HG03103 (cell line): ENCODE data around the gene ATIC.
"Not testable (repeated sequence)": the region's sequence is repeated elsewhere in the genome, so short reads cannot be mapped to it uniquely, and the experiment has no call there.

Source experiments
- ATAC-seq: cut with Tn5 transposase; IDR thresholded peaks from one replicate; pipeline ENCODE4 v1.9.1; 2021; ENCODE audit warnings: low read depth; ENCODE audit not compliant: unreplicated experiment

ATIC gene

DNA sequence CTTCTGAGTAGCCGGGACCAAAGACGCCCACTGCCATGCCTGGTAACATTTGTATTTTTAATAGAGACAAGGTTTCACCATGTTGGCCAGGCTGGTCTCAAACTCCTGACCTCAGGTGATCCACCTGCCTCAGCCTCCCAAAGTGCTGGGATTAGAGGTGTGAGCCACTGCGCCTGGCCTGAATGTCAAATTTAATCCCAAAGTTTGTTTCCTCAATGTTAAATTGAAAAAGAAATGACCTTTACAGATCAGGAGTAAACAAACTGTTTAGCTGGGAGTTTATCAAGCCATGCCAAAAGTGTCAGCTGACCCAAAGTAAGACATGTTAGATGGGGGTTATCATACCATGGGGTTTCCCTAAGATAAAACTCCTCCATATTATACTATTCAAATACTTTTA is 48.2 kb downstream of the ATIC start:
- ATAC-seq = not testable (repeated sequence)

DNA sequence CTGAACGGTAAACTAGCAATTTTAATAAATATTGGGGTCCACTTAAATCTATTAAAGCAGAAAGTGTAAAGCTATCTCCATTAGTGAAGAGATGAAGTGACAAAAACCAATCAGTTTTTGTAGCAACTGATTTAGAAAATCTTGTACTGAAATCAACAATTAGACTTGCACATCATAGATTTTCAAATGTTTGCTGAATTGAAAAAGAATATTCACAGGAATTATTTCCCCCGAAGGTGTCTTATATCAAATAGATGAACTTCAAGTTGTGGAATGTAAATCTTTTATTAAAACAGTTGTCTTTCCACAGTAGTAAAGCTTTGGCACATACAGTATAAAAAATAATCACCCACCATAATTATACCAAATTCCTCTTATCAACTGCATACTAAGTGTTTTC is 48.7 kb downstream of the ATIC start:
- ATAC-seq = no peak

DNA sequence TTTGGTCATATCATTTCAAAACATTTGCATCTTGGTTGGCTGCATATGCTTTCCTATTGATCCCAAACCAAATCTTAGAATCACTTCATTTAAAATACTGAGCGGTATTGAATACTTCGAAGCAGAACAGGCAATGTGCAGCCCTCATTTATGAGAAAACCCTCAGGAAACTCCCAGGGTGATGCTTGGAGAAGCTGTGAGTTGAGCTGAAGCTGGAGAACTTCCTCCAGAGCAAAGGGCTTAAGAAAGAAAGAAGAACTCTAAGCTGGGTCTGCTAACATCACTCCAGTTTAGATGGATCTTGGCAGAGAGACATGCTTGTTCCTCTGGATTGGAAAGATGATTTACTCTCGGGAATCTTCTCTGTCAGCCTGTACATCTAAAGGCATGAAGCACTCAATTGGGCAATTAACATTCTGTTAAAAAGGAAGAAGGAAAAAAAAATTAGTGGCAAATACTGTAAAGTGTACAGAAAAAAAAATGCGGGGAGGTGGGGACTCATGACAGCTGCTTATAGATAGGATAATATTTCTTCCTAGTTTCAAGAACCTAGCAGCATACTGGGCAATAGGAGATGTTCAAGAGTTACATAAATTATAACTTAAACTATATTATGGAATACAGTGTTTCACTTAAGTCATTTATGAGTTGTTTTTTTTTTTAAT is 49.5 kb downstream of the ATIC start:
- no peak for ATAC-seq

DNA sequence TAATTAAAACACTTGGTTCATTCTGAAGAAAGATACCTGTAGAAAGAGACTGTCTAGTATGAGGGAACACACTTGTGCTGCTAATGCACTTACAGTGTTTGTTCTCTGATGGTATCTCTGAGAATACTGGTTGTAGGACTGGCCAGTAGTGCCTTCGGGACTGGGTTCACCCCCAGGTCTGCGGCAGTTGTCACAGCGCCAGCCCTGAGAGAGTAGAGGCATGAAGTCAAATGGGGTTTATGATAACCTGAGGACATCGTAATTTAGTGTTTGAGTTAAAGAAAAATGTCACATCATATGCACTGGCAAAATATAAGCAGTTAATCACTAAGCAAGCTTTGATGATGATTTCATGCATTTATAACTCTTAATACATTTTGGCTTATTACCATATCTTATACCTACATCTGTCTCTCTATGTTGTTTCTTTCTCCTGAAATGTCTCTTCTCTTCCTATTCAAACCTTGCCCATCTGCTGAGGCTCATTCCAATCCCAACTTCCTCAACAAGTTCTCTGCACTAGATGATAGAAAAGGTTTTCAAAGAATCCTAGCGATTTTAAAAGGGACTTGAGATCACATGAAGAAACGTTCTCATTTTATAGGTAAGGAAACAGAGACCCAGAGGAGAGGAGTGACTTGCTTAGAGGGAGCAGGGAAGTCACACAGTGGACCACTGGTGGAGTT is 50.2 kb downstream of the ATIC start:
- no peak for ATAC-seq

DNA sequence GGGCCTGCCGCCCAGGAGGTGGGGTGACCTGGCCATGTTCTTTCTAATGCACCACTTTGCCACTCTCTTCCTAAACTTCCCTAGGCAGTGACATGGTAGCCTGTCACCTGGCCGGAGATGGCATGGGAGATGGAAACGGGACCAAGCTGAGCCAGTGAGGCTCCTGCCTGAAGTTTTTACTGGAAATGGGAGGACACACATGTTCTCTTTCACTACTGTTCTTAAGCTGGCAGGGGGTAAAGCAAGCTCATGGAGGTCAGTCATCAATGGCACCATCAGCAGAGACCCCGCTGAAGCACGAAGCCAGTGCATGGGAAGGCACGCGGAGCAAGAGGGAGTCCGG is 50.7 kb downstream of the ATIC start:
- ATAC-seq = no peak

DNA sequence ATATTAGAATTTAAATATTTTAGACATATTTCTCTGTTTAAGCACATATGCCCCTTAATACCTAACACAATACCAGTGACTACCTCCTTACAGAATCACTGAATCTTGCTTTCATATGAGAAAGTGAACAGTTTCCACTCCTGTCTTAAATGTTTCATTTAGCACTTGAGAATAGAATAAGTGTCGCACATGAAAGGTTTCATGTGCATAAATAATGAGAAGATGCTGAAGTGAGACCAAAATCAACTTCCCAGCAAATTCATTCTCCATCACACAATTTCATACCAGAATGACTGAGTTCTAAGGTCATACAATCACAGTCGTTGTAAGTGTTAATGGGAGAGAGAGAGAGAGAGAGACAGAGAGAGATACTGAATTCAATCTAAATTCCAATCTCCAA is 51.2 kb downstream of the ATIC start:
- ATAC-seq = no peak

DNA sequence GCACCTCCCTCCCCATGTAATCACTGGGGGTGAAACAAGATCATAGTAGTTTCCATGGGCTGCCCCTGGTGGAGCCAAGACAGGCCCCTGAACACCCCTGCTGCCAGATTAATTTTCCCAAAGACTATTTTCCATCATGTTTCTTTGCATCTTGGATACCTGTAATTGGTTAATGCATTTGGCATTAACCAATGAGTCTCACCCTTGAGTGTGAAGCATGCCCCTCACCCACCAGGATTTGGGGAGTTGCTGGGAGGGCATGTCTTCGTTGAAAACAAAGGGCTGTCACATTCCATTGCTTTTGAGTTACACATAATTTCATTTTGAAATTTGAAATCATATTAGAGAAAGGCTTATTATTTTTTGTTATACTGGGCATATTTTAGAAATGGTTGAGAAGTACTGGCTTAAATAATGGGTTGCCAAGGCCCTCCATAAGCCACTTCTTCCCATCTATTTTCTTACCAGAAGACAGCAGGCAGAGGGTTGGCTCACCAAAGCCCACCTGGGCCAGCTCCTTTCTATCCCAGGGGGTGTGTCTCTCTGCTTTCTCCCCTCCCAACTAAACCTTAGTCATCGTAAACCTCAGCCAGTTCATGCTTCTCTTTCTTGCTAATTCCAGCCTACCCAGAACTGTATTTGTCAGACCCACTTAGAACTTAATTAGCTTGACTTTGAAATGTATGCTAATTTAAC is 51.8 kb downstream of the ATIC start:
- ATAC-seq = no peak

DNA sequence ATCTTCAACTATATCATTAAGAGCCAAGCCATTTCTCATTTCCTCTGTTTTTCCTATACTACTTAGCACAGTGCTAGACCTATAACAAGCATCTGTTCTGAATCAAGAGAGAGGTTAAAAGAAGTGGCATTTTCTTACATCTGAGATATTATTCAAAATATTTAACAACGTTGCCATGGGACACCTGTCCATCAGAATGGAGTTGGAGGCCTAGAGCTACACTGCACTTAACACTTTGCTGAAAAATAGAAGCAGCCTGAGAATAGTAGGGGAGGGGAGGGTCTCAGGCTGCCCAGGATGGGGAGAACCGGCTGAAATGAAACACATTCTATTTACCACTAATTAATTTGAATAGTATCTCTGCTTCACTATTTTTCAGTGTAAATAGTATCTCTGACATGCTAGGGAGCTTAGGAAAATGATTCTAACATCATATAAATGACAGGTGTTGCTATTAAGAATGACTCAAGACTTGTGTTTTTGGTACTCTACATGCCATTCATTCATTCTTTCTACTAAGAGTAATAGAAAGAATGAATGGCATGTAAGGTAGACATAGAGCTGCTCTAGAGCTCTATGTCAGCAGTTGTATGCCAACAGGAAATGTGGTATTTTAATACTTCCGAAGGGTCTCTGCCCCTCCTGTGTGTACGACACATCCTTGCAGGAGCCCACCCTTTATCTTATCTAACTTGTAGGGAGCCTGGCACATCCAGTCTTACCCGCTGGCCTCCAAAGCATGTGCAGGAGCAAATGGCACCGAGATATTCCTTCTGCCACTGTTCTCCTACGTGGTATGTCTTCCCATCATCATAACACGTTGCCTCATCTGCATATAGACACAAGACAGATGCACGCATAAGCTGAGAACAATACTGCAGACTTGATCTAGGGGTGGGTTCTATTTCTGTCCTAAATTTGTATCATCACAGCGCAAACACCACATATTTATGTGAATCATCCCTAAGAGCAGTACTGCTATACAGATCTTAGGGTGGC is 52.6 kb downstream of the ATIC start:
- no peak for ATAC-seq

DNA sequence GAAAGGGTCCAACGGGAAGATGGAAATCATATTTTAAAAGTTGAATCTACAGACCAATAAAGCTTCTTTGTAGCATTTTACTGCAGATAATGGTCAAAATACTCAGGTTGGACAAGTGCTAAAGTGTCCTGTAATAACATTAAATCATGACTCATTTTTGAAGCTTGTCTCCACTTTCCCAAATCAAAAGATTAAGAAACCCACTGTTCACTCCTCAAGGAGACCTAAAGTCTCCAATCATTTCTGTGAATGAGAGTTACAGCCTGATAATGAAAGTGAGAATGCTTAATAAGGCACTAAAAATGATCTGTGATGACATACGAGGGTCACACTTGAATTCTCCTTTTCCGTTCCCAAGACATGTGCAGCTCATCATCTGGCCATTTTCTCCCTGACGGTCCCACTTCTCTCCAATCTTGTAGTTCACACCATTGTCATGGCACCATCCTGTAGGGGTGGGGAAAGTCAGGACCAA is 53.4 kb downstream of the ATIC start:
- ATAC-seq = peak; percentile 54

DNA sequence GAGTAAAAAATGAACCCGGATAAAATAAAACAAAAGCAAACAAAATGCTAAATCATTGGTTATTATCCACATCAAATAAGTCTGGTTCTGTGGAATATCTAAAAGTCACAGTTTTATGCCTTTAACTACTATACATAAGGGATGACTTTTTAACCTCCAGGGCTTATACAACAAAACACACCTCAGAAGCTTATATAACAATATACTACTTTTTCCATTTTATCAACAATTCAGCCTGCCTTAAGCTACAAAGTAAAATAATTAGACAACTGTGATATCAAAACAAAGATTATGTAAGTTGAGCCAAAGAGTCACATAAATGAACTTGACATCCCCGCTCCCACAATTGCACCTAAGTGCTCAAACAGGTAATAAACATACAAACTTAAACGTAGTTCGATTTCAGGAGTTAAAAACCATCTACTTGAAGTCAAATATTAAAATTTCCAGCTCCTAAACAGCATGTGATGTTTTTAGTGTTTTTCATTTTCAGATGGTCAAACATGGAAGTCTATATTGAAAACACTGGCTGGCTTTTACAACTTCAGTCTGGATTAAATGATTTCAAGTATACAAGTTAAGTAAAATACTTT is 54.7 kb downstream of the ATIC start:
- no peak for ATAC-seq

DNA sequence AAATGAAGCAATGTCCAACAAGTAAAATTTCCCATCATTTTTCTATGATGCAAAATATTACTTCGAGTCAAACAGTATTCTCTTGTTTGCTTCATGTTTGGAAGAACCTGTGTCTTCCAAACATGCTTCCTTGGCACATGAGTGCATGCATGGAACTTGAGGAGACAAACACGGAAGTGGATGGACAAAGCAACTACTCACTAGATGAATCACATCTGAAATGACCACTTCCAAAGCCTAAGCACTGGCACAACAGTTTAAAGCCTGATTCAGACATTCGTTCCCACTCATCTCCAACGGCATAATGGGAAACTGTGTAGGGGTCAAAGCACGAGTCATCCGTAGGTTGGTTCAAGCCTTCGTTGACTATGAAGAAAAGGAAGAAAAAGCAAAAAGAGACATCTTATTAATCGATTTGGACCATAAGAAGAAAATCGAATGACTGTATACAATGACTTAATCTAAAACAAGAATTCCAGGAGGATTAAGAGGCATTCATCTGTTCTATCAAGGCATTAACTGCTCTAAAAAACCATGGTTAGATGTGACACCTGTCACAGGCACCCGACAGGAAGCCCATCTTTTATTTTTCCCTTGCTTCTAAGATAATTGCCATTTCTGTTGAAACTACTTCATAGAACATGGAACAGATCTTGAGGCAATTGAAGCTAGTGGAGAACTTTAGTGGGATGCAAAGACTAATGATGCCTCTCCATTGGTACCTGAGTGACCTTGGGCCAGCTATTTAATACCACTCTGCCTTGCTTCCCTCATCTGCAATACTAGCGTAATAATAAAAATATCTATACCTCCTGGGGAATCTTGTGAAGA is 56.0 kb downstream of the ATIC start:
- no peak for ATAC-seq

DNA sequence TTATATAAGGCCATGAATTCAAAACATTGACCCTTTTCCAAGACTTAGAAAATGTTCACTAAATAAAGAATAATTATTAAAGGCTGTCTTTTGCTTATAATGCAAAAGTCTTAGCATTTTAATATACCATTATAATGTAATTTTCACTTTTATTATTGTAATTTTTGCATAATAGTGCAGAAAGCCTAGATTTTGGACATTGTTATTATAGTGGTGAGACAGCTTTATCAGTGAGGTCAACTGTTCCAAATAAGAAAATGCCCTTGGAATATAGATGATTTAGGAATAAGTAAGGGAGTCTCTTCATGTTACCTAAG is 56.6 kb downstream of the ATIC start:
- ATAC-seq = no peak

DNA sequence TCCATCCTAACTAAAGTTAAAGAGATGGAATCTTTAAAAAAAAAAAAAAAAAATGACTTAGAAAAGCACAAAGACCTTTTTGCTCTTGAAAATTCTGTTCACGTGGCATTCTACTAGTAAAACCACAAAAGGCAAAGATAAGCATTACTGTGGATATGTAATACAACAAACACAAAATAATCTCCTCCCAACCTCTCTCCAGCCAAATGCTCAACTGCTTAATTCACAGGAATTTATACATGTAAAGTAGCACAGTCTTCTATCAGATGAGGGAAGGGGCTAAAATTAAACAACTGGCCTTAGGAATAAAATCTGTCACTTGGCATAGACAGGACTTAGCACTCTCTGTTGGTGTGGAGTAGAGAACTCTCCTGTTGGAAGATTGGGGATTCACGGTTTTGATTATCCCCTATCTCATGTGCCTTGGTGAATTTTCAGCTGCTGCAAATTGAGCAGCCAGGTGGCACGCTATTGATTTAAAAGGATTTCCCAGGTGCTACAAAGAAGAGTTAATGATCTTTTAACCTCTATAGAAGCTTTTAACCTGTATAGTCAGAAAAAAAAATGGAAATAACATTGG is 57.4 kb downstream of the ATIC start:
- no peak for ATAC-seq

DNA sequence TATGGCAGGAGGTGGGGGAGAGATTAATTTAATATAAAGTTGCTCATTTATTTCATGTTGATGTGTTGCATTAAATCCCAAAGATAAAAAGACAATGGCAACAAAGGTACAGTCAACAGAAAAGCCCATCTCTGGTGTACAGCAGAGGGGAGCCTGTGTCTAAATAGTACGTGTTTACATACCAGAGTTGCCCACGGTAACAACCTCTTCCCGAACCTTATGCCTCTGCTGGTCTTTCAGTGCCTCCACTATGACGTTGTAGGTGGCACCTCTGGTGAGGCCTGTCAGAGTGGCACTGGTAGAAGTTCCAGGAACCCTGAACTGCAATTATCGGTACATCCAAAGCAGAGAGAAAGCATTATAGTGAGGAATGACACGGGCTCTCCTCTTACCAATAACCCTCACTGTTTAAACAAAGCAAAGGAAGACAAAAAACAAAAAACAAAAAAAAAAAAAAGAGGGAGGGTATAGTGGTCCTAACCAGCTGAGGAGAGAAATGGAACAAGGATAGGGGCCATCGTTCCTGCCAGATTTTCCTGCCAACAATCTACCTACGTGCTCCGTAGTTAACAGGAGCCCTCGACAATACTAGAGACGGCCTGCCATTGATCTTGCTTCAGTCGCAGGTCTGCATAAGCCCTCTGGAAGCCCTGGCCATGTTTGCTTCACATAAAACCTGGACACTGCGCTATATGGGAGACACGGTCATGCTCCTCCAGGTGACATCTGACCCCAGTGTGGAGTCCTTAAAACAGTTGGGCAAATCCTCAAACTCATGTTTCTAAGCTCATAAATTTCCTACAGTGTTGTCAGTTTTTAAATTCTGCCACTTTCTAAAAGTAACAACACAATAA is 58.5 kb downstream of the ATIC start:
- no peak for ATAC-seq

DNA sequence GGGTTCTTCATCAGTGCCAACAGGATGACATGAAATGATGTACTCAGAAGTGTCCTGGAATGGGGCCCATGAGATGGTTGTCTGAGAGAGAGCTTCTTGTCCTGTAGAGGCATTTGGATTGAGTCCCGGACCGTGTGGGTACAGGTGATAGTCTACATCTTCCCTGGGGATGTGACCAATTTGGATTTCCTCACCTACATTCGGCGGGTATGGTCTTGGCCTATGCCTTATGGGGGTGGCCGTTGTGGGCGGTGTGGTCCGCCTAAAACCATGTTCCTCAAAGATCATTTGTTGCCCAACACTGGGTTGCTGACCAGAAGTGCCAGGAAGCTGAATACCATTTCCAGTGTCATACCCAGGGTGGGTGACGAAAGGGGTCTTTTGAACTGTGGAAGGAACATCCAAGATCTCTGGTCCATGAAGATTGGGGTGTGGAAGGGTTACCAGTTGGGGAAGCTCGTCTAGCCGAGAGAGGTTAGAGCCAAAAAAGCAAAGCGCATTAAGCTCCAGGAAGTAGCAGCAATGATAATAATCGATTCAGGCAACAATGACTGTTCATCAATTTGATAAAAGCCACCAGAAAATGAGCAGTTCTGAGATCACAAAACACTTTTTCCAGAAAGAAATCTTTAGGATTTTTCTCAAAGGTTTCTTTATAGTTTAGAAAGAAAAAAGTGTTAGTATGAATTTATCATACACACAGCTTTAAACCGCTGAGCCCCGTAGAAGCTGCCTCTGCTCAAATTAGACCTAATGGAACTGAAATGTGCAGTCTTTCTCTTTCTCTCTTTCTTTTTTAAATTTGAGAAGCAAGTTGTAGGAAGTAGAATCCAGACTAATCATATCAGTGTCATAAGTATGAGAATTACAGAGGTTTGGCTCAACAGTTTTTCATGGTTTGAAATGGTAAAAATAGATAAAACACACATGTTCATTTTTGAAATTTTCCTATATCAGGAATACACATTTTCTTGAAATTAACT is 60.3 kb downstream of the ATIC start:
- ATAC-seq = no peak

DNA sequence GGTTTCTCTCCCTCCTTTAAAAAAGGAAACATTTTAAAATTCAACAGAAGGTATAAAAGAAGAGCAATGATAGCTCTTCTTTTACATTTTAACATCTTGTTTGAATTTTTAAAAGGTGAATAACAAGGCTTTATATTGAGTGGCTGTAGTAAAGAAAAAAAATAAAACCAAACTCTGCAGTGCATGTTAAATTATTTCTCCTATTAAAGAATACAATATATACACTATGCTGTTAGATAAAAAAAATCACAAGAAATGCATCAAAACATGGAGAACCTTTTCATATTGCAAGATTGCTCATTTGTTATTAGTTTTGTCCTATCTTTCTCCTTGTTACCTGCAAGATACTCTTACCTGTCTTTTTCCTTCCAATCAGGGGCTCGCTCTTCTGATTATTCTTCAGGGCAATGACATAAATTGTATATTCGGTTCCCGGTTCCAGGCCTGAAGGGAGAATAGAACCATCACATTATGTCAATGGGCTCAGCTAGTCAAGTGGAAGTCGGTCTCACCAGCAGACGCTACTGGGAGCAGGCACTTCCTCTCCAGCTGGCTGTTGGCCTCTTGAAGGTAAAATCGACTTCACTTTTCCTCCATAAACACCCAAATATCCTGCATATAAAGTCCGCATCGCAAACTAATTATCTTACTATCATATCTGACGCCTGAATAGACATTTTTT is 61.2 kb downstream of the ATIC start:
- no peak for ATAC-seq

DNA sequence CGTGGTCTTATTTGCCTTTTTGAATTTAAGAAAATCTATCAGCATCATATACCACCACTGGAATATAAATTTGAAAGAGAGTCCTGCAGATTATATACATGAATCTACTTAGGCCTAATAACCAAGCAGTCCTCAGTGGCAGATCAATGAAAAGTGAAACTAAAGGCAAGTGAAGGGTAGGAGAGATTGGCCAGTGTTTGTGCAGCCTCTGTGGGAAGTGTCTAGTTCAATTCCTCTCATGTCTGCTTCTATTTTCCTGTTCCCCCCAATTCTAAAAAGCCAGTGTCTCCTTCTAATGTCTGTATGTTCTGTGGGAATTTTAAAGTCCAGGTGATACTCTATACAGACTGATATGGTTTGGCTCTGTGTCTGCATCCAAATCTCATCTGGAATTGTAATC is 62.1 kb downstream of the ATIC start:
- ATAC-seq = no peak
